Left lung (tissue), 10 donors: Measurements from ENCODE around the gene ATP10B. TPM values are rescaled to one million over a fixed set of nuclear protein-coding genes. Genes with fewer than 3 reads are reported as not detected.

ENCODE experiments used
- ATAC-seq: fragments of 200-7000 bp; cut with Tn5 transposase; one replicate; pipeline ENCODE4 v1.9.1; 2020; ENCODE audit warnings: moderate library complexity
- DNase-seq, 4 donors: peaks; one replicate each; pipeline ENCODE4 v3.0.0-alpha.2; 2013 to 2020
- H3K27ac ChIP-seq, 2 donors: fragments of 200-600 bp; sonication (generic) in 1 of 2; one replicate each; pipeline versions ENCODE4 v1.5.0 to v1.8.0; 2020 to 2021
- H3K27me3 ChIP-seq, 2 donors: fragments of 200-600 bp; sonication (generic) in 1 of 2; one replicate each; pipeline versions ENCODE4 v1.5.0 to v1.8.0; 2020 to 2021
- H3K36me3 ChIP-seq, 2 donors: fragments of 200-600 bp; sonication (generic) in 1 of 2; one replicate each; pipeline versions ENCODE4 v1.5.0 to v1.8.0; 2020 to 2021
- H3K4me1 ChIP-seq, 2 donors: fragments of 200-600 bp; one replicate each; pipeline ENCODE4 v1.8.0; 2021
- H3K4me3 ChIP-seq, 2 donors: fragments of 200-600 bp; sonication (generic) in 1 of 2; one replicate each; pipeline versions ENCODE4 v1.5.0 to v1.8.0; 2020 to 2021; ENCODE audit warnings: mild to moderate bottlenecking in 1 of 2
- H3K9me3 ChIP-seq, 2 donors: fragments of 200-600 bp; sonication (generic) in 1 of 2; one replicate each; pipeline versions ENCODE4 v1.5.0 to v1.8.0; 2020 to 2021
- CTCF ChIP-seq, 2 donors: fragments of 200-600 bp; sonication (generic) in 1 of 2; IDR thresholded peaks; one replicate each; pipeline versions ENCODE4 v1.5.0 to v1.8.0; 2021; ENCODE audit warnings: antibody characterized with exemption in 2 of 2
- intact Hi-C, 2 donors: fragments of 100-400 bp; cut with DNase I; formaldehyde crosslinking; loops; one replicate each; pipeline versions ENCODE4 v1.11.2 to v1.14.2; 2022
- polyA plus RNA-seq, 6 donors: library from polyadenylated mRNA; unstranded; fragments of 120-200 nt; gene quantifications; one replicate each; pipeline ENCODE4 v1.2.1, GENCODE V29; 2013; ENCODE audit not compliant: insufficient read length in 6 of 6
- total RNA-seq, 2 donors: library from RNA; stranded (reverse); fragmentation: NEBNext Ultra II Directional; extraction: Animal tissue kit (Norgen Biotek cat#: 25700); gene quantifications; one replicate each; pipeline ENCODE4 v1.2.1, GENCODE V29; 2021
- donor health status: DM: no; HTN: yes; CAD: no.
- donor health status: DM: no; HTN: no; CAD: no.

The ATP10B gene
- total and polyA plus RNA-seq, 8 donors = 0.09 to 0.55 (median 0.37) TPM

GRCh38 chr5:160657068-160657507 is 194.9 kb downstream of the ATP10B start:
- ATAC-seq (no peak), DNase-seq (no peak)
- H3K36me3 ChIP-seq = no peaks in the 10 kb centered on the region
- H3K4me3 ChIP-seq = no peak overlapping the region
- H3K9me3 ChIP-seq = no peaks in the 10 kb centered on the region
- intact Hi-C loops = no loop called here
- no peaks in the 10 kb centered on the region for H3K4me1 ChIP-seq
- TF ChIP-seq CTCF (IDR thresholded peaks at IDR 0.05) = no peak
- no peaks in the 10 kb centered on the region for H3K27me3 ChIP-seq
- no peak overlapping the region for H3K27ac ChIP-seq

- TF ChIP-seq CTCF (IDR thresholded peaks at IDR 0.05) = no peak
- H3K27me3 ChIP-seq = no peaks in the 10 kb centered on the region
- no peaks in the 10 kb centered on the region for H3K9me3 ChIP-seq
- H3K4me3 ChIP-seq = no peak overlapping the region
- H3K4me1 ChIP-seq = no peaks in the 10 kb centered on the region
- no peaks in the 10 kb centered on the region for H3K36me3 ChIP-seq
- DNase-seq (no peak), ATAC-seq (no peak)
- intact Hi-C loops = no loop called here
- H3K27ac ChIP-seq = no peak overlapping the region
Measured at GRCh38 chr5:160655717-160656116, 196.3 kb downstream of the ATP10B start.

- intact Hi-C loops = no loop called here
Measured at GRCh38 chr5:160651692-160652645, 200.0 kb downstream of the ATP10B start.

GRCh38 chr5:160649304-160649703 is 202.7 kb downstream of the ATP10B start:
- intact Hi-C loops = no loop called here

More at GRCh38 chr5:160651692-160652645, 200.0 kb downstream of the ATP10B start:
- no peak for DNase-seq
- ATAC-seq = no peak
- Histone ChIP-seq H3K36me3 (no peaks in the 10 kb centered on the region), H3K4me3 (no peak overlapping the region), H3K9me3 (no peaks in the 10 kb centered on the region), H3K4me1 (no peaks in the 10 kb centered on the region), H3K27ac (no peak overlapping the region), H3K27me3 (no peaks in the 10 kb centered on the region)
- no peak for TF ChIP-seq CTCF (IDR thresholded peaks at IDR 0.05)

More at GRCh38 chr5:160649304-160649703, 202.7 kb downstream of the ATP10B start:
- Histone ChIP-seq H3K9me3 (no peaks in the 10 kb centered on the region), H3K36me3 (no peaks in the 10 kb centered on the region), H3K4me3 (no peak overlapping the region), H3K27ac (no peak overlapping the region), H3K27me3 (no peaks in the 10 kb centered on the region), H3K4me1 (no peaks in the 10 kb centered on the region)
- ATAC-seq (peak; percentile 80), DNase-seq (peak in 1 of 4 donors; percentile 7)
- peak in 1 of 2 donors; percentile 23 for TF ChIP-seq CTCF (IDR thresholded peaks at IDR 0.05)
